GM21447 (cell line): ENCODE measurements around the gene CHSY1.

Experiments used
- ATAC-seq: cut with Tn5 transposase; IDR thresholded peaks from one replicate; pipeline ENCODE4 v1.9.1; 2021; ENCODE audit not compliant: unreplicated experiment

Gene CHSY1

GRCh38 chr15:101173233-101174119 lies 78.4 kb downstream of the CHSY1 start:
- ATAC-seq, result no peak

- ATAC-seq, result no peak
Measured at GRCh38 chr15:101172501-101173071, 79.3 kb downstream of the CHSY1 start.

- no peak for ATAC-seq
Measured at GRCh38 chr15:101171954-101172353, 79.9 kb downstream of the CHSY1 start.

- no peak for ATAC-seq
Measured at GRCh38 chr15:101170568-101171350, 81.1 kb downstream of the CHSY1 start.

GRCh38 chr15:101169495-101170071 lies 82.3 kb downstream of the CHSY1 start:
- ATAC-seq, result no peak

DNA sequence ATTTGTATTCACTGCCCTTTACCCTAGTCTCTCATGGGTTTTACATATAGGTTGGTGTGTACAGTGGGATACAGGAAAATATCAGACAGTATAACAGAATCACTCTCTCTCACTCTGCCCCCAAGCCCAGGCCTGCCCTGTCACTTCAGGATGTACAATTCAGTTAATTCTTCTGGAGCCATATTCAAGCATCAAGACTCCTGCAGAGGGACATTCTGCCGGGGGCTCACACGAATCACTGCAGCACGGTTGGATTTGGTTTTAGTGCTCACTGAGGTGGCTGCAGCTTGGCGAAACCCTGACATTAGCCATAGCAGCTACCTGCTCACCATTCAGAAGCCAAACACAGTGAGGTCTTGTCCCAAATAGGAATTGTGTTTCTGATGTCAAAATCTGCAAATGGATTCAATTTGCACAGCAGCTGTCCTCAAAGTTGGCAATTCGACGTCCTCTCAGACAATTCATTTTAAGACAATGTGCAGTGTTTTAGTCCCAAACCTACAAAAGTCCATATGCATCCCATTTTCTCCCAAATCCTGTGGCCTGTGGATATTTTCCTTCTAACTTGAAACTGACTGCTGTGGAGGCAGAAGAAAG lies 82.9 kb downstream of the CHSY1 start:
- no peak for ATAC-seq

DNA sequence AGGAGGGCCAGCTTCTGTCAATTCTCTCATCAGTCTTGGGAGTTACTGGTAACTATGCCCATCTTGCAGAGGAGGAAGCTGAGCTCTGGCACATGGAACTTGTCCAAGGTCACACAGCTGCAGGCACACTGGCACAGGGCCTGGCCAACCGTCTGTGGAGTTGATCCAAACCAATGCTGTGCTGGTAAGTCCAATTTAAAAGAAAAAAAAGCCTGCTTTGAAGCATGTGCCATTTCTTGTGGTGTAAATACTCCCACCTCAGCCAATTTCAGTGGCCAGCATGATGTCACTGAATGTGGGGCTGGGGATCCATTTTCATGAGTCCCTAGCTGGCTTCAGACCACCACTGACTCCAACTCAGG lies 83.4 kb downstream of the CHSY1 start:
- no peak for ATAC-seq

DNA sequence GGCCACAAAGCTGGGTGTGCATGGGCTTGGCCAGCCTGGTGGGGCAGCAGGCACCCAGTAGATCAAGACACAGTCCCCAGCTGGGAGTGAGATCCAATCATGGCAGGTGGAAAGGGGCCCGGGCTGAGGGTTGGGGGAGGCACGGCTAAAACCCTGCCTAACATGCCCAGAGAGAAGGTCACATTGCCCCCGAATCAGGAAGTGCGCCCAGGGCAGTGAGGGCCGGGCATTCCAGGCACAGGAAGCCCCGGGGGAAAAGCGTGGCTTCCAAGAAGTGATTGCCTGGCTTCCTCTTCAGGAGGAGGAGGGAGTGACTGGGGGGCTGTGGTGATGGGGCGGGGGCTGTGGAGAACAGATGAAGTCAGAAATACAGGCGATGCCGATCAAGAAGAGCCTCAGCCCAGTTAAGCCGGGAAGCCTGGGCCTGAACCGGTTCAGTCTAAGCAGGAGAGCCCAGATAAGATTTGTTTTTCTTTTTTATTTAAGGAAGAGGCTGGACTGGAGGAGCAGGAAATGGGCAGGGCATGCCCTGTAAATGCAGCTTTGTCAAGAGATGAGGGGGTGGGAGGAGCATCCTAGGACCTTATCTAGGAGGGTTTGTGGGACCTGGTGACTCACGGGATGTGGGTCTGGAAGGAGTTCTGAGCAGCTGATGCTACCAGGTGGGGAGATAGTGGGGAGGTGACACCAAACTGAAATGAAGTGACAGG lies 83.9 kb downstream of the CHSY1 start:
- peak; percentile 78 for ATAC-seq

DNA sequence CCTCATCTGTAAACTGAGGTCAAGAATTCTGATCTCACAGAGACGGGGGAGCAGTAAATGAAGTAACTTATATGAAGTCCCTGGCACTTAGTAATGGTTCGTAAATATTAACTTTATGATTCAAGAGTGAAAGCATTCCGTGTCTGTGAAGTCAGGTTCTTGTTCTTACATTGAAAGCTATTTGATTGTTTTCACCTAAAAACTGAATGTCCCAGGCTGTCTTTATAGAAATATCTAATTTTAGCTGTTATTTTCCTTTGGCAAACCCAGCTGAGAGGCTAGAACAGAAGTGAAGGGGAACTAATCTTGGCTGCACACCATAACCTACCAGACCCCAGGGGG lies 84.5 kb downstream of the CHSY1 start:
- no peak for ATAC-seq

DNA sequence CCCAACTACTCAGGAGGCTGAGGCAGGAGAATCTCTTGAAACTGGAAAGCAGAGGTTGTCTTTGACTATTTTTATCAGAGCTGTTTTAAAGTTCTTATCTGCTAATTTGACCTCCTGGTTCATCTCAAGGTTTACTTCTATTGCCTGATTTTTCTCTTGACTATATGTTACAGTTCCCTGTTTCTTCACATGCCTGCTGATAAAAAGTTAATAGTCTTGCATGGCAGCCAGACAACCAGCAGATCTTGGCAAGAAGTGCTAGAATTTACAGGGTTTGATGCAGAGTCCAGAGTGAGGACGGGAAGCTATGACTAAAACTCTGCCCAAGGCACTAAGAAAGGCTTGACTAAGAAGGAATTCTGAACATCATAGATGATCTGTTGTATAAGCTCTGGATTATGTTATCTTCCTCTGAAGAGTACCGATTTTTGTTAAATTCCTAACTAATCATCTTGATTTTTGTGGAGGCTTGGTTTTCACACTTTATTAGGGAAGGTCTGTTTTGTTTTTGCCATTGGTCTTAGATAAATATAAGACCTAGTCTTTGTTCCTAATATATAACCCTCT lies 85.9 kb downstream of the CHSY1 start:
- ATAC-seq, result no peak

GRCh38 chr15:101162701-101163483 lies 89.0 kb downstream of the CHSY1 start:
- no peak for ATAC-seq

DNA sequence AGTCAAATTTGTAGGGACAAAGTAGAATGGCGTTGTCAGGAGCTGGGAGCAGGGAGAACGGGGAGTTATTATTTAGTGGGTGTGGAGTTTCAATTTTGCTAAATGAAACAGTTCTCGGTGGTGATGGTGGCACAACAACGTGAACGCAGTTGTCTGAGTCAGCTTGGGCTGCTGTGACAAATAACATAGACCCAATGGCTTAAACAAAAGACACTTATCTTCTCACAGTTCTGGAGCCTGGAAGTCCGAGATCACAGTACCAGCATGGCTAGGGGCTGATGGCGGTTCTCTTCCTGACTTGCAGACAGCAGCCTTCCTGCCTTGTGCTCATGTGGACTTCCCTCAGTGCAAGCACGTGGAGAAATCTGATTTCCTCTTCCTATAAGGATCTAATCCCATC lies 90.2 kb downstream of the CHSY1 start:
- ATAC-seq, result no peak

DNA sequence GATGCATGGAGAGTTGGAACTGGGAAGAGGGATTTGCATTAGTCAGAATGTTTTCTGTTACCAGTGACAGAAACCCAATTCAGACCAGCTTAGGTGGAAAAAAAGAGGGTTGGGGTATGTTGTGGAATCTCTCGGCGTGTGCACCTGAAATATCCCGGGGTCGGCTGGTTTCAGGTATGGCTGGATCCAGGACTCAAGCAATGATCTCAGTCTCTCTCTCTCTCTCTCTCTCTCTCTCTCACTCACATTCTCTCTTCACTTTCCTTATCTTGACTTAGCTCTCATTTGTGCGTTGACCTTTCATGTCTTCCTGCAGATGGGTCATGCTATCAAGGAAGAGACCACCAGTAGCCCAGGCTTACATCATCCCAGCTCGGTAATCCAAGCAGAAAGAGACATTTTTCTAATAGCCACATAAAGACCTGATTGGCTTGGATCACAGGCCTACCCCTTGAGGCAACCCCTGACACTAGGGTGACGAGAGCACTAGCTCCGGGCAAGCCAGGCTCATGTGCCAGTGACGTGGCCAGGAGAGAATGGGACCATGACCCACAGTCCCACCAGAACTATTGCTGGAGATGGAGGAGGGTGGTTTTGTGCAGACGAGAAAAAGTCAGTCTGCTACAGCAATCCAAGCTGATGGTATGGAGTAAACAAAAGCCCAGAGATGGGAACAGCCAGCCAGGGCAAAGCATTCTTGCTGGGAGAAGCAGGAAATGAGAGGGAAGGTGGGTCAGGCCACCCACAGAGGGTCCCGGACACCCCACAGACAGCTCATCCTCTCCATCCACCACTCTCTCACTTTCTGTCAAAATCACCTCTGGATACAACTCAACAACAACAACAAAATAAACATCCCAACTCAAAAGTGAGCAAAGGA lies 91.7 kb downstream of the CHSY1 start:
- no peak for ATAC-seq

DNA sequence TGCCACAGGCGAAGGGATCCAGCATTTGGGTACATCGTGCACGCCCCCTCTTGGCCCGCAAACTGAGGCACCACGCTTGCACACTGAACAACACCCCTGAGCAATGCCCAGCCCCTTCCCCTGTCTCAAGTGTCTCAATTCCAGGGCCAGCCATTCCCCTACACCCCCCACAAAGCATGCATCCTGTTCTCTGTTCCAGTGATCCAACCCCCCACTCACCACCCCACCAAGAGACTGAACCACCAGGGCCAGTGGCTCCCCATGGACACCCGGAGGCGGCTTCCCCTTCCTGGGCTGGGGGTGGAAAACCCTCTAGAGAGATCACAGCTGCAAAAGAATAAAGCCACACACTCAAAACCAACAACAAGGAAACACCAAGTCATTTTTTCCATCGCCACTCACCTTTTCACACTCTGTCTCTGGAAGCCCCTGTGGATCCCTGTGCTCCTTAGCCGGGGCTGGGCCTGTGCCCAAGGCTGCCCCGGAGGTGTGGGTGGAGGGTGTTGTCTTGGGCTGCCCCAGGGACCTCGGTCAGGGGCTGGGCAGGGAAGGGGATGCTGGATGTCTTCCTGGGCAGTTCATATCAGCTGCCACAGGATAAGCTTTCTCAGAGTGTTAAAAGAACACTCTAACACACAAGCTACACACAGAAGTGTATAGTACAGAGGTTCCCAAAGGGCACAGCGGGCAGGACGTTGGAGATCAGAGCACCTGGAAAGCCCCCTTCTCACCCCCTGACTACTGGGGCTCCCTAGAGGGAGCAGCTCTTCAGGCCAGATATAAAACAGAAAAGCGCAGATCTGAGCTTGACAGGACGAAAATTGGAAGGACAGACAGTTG lies 92.5 kb downstream of the CHSY1 start:
- ATAC-seq, result no peak

DNA sequence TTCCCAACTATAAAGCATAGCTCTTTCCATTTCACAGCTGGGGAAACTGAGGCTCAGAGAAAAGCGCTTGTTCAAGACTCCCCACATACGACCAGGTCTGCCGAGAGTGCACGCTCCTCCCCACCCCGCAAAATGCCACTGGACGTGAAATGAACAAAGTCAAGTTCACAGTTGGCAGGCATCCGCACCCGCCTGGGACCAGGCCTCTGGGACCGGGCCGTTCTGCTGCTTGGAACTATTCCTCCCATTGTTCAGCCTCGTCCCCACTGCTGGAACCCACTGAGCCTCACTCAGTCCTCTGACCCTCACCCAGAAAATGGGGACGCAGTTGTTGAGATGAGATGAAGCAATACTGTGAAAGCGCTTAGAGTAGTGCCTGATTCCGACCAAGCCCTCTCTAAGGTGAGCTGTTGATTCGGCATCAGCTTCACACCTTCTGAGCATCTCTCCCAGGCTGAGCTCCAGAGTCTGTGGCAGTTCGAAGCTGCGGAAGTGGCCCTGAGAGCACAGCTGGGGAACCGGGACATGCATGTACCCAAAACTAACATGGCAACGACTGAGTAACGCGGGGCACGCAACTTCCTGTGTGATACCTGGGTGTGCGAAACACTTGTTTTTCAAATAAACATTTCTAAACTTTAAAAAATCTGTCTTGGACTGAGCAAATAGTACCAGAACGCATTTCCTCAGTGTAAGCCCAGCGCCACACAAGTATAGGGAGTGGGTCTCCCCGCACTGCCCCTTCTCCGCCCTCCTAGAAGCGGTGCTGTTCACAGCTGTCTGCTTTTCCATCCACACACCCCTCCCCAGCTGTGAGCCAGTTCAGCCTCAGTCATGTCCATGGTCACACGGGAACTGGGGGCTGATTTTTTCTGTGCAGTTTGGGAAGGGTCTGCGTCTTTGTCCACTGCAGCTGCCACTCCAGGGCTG lies 93.4 kb downstream of the CHSY1 start:
- no peak for ATAC-seq

DNA sequence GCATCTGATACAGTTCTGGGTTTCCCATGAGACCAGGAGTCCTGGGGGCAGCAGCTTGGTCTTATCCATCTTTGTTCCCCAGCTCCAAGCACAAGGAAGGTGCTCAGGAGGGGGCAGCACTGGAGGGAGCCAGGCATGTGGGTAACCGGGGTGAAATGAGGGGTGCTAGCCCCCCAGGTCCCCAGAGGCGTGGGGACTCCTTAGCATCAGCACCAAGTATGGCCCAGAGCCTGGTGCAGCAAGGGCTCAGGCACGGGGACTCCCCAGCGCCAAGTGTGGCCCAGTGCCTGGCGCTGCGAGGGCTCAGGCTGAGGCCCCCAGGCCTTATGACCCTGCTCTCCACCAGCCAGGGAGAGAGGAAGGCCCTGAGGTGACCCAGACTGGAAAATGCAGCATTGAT lies 94.1 kb downstream of the CHSY1 start:
- ATAC-seq, result no peak
